Measurements from ENCODE around the gene CDC42BPA.
"Not testable (repeated sequence)": the region's sequence is repeated elsewhere in the genome, so short reads cannot be mapped to it uniquely, and the experiment has no call there.

Gene CDC42BPA

DNA sequence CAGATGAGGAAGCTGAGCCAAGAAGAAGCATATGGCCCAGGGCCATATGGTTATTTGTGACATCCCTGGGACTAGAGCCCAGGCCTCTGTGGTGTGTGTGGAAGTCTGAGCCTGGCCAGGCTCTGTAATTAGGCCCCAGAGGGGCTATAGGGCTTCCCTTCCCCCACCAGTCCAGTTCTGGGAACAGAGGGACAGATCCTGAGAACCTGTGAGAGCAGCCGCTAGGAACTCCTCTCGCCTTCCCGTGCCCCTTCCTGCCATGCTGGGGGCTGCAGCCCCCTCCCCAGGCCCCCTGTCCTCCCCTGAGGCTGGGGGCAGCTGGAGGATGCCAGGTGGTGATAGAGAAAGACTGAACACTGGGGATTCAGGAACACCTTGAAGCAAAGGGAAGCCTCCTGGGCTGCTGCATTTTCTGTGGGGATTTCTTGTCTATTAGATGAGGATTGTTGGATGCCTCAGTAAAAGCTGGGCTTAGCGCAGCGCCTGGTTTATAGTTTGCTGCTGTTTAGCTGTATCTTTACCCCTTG lies 344.9 kb downstream of the CDC42BPA start:
- in situ Hi-C loops (cut with HindIII; ENCODE audit: low sequenced_read_pairs): no loop called here

DNA sequence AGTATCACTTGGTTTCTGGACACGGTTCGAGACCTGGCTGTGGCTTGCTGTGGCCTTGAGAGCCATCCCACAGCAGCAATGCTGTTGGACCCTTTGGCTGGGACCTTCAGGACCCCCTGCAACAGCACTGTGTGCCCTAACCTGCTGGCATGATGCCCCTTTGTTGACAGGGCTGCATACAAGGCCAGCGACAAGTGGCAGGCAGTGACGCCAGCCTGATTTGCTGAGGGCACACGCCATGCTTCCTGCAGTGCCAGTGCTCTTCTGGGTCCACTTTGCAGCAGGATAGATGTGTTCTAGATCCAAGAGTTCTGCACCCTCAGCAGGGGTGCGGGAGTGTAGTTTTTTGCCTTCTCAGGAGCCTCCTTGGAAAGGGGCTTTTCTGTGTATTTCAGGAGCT lies 345.4 kb downstream of the CDC42BPA start:
- in situ Hi-C loops (cut with HindIII; ENCODE audit: low sequenced_read_pairs): no loop called here

DNA sequence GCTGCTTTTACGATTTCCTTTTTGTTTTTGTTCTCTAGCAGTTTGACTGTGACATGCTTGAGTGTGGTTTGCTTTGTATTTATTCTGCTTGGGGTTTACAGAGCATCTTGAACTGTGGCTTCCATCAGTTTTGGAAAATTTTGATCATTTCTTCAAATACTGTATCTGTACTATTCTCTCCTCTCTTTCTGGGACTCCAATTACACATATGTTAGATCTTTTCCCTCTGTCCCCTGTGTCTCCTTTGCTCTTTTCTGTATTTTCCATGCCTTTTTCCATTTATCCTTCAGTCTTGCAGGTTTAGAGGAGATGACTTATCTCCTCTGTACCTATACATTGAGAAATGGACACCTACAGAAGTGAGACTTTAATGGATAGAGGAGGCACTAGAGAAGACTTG lies 346.5 kb downstream of the CDC42BPA start:
- in situ Hi-C loops (cut with HindIII; ENCODE audit: low sequenced_read_pairs): no loop called here

DNA sequence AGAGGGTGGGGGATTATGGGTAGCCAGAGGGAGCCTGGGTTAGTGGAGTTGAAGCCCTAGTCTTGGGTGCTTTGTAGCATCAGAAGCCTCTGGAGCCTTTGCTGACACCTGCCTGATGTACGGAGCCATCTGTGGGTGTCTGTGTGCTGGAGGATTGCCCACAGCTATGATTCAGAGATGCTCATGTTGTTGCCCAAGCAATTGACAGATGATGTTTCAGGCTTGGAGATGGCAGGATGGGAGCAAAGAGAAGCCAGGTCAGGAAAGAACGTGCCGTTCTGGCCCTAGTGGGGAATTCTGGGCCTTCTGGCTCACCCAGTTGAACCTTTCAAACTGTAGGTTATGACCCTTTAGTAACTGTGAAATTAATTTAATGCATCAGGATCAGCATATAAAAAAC lies 350.6 kb downstream of the CDC42BPA start:
- in situ Hi-C loops (cut with HindIII; ENCODE audit: low sequenced_read_pairs): no loop called here

DNA sequence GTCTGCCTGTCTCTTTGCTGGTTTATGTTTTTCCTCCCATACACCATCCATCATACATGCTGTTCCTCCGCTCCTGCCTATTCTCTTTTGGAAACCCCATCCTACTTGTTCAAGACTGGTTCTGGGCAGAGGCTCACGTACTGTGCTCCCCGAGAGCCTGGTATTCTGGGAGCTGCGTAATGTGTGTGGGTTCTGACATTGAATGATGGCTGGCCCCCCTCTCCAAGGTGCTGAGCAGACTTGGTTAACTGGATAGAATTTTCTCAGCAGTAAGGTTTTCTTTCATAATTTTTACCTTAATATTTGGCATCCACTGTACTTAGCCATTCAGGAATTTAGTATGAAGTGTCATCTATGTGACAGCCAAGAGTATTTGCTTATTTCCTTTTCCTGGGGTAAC lies 351.6 kb downstream of the CDC42BPA start:
- in situ Hi-C loops (cut with HindIII; ENCODE audit: low sequenced_read_pairs): no loop called here

DNA sequence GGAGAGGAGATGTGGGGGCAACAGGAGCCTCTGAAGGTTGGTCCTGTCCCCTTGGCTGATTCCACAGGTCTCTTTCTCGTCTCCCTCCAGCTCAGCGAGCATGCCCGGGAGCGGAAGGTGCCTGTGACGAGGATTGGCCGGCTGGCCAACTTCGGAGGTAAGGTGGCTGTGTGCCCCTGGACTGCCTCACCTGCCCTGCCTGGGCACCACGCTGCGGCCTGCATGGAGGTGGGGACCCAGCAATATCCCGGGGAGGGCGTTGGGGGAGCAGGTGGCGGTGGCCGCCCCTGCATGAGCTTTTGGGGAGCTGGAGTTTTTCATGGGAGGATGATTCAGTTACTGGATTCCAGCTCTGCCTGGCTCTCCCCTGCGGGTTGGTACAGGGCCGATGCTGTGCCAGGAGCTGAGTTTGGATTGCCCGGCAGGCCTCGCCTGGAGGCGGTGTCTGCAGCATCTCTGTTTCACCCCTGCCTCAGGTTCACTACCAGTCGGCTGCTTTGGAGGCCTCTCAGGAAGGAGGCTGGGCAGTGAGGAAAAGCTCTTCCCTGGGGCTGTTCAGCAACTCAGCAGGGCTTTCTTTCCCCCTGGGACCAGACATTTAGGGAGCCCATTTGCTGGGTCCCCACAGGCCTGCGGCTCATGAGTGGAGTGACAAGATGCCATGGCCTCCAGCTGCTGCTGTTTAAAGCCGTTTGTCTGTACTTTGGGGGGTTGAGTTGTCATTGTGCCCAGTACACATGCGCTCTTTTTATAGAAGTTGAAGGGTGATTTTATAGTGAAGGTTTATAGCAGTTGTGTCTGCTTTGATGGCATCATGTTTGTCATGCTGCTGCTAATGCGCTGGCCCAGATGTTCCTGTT lies 352.5 kb downstream of the CDC42BPA start:
- in situ Hi-C loops (cut with HindIII; ENCODE audit: low sequenced_read_pairs): no loop called here

DNA sequence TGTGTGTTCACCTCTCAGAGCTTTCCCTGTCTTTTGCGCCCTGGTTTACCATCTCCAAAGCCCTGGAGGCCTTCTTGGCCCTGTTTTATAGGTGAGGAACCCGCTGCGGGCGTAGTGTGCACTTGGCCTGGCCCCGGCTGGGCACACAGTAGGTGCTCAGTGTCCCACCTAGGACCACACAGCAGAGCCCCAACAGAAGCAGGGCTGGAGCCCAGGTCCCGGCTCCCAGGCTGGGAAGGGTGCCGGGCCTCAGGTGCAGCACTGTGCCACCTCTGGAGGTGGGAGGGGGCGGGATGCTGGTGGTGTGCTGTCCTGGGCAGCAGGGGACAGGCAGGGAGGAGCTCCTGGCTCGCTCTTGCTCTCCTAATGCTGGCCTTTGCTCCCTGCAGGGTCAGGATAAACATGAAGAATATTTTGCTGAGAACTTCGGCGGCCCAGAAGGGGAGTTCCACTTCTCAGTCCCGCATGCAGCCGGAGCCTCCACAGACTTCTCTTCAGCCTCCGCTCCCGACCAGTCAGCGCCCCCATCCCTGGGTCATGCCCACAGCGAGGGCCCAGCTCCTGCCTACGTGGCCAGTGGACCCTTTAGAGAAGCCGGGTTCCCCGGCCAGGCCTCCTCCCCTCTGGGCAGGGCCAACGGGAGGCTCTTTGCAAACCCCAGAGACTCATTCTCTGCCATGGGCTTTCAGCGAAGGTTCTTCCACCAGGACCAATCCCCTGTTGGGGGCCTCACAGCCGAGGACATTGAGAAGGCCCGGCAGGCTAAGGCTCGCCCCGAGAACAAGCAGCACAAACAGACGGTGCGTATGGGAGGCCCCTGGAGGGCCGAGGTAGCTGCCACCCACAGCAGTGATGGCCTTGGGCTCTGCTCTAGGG lies 353.4 kb downstream of the CDC42BPA start:
- in situ Hi-C loops (cut with HindIII; ENCODE audit: low sequenced_read_pairs): no loop called here

DNA sequence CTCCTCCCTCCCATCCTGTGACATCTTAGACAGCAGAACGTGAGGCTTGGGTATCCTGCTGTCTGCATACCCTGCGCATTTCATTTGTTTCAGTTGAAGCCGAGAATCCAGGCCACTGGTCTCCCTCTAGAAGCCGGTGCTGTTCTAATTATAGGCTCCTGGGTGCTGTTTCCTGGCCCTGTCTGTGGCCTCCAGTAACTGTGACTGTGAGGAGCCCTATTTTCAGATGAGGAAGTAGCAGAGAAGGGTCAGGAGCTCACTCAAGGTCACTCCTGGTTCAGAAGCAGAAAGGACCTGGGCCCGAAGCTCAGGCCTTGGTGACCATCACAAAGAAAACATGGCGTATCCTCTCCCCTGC lies 354.2 kb downstream of the CDC42BPA start:
- in situ Hi-C loops (cut with HindIII; ENCODE audit: low sequenced_read_pairs): no loop called here

DNA sequence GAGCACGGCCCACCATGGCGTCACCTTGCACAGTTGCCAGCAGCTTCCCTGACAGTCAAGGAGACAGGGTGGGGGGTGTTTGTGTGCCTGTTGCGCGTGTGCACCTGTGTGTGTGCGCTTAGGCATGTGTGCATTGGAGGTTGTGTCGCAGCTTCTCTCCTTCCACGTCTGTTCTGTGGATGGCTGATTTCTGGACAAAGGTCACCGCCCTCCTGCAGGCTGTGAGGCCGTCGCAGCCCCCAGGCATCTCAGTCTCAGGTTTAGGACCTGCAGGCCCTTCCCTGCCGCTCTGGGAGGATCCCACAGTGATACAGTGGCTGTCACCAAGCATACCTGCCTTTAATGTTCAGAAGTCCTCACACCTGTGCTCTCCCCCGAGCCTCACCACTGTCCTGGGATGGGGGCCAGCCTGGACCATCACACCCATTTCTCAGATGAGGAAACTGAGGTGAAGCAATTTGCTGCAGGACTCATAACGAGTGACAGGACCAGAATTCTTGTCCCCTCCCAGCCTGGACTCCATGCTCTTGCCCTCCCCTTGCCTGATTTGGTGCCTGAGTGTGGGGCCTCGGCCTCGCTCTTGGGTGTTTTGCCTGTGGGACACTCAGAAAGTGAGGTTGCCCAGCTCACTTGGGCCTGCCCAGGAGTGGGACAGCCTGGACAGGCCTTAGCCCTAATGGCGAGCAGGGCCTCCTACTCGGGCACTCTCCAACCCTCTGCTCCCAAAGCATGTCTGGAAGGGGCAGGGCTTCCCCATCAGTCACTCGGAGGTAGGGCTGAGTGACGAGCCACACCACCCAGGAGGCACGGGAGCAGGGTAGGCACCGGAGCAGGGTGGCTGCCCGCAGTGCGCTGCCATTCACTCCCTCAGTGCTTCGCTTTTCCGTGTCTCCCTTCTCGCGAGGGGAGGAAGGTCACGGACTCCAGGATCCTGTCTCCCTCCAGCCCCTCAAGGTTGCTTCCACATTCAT lies 355.6 kb downstream of the CDC42BPA start:
- in situ Hi-C loops (cut with HindIII; ENCODE audit: low sequenced_read_pairs): no loop called here

DNA sequence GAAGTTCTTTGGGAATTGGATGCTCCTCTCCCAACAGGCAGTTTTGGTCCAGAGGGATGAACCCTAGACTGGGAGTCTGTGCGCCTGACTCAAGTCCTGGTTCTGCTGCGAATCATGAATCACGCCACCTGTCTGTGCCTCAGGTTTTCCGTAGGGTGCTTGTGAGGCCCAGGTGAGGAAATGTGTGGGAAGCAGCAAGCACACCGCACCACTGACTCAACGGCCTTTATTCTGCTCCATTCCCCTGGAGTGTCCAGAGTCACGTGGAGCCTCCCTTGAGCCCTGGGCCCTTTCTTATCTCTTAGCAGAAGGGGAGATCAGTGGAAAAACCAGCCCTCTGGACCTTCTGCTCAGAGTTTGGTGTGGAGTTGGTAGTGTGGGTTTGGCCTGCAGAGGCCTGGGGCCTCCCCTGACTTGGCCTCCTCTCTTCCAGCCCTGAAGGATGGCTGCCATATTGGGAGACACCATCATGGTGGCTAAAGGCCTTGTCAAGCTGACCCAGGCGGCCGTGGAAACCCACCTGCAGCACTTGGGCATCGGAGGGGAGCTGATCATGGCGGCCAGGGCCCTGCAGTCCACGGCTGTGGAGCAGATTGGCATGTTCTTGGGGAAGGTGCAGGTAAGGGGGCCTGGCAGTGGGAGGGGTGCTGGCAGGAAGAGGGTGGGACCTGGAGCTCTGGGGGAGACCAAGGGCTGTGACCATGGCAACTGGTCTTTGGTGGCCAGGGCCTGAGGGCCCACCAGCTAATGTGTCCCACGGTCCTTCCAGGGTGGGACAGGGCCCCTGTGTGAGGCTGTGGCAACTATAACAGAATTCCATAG lies 357.1 kb downstream of the CDC42BPA start:
- in situ Hi-C loops (cut with HindIII; ENCODE audit: low sequenced_read_pairs): no loop called here

DNA sequence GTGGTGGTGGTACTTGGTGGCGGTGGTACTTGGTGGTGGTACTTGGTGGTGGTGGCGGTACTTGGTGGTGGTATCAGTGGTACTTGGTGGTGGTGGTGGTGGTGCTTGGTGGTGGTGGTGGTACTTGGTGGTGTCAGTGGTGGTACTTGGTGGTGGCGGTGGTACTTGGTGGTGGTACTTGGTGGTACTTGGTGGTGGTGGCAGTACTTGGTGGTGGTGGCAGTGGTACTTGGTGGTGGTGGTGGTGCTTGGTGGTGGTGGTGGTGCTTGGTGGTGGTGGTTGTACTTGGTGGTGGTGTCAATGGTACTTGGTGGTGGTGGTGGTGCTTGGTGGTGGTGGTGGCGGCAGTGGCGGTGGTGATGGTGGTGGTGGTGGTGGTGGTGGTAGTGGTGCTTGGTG lies 358.0 kb downstream of the CDC42BPA start:
- in situ Hi-C loops (cut with HindIII; ENCODE audit: low sequenced_read_pairs): no loop called here

DNA sequence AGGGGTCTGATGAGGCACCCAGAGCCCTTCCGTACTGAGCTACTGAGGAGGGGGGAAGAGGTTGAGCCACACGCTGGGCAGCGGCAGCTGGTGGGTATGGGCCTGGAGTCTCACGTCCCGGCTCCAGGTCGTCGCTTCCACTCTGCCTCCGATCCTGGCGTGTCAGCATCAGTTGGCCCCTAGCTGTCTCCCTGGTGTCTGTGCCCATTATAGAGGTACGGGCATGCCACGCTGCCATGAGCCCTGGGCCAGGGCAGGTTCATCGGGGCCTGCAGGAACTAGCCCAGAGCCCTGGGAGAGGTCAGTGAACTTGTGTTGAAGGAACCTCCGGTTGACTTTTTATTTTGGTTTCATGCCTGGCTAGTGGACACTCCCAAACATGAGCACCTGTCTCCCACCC lies 360.0 kb downstream of the CDC42BPA start:
- in situ Hi-C loops (cut with HindIII; ENCODE audit: low sequenced_read_pairs): no loop called here

DNA sequence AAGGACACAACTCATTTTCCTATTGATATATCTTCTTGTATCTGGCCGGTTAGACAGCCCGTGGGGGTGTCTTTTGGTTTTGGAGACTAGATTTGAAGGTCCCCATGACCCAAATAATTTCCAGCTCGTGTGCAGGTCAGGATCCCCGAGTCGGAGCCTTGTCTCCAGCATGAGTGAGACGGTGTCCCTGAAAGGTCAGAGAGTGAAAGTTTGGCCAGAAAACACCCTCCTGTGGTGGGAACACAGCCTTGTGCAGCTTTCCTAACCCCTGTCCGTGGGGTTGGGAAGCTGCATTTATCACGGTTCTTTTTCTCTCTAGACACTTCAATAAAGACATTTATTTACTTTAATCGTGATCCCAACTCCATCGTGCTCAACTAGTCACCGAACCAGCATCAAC lies 360.6 kb downstream of the CDC42BPA start:
- in situ Hi-C loops (cut with HindIII; ENCODE audit: low sequenced_read_pairs): no loop called here

DNA sequence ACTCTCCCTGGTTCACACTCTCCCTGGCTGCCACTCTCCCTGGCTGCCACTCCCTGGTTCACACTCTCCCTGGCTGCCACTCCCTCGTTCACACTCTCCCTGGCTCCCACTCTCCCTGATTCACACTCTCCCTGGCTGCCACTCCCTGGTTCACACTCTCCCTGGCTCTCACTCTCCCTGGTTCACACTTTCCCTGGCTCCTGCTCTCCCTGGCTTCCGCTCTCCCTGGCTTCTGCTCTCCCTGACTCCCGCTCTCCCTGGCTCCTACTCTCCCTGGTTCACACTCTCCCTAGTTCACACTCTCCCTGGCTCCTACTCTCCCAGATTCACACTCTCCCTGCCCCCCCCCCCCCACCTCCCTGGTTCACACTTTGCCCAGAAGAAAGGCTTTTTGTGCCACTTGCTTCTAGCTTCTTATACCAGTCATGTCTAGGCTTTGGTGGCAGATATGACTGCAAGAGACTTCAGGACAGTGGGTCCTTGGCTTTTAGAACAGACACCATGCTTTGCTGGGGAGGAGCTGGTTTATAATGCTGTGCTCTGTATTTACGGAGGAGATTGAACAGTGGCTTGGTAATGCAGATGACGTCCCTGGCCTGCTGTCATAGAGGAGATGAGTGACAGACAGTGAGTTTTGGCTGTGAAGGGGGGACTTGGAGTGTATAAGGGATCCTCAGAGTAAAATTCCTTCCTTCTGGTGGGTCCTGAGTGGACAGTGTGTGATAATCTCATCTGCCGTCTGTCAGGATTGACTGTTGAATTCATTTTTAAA lies 361.2 kb downstream of the CDC42BPA start:
- in situ Hi-C loops (cut with HindIII; ENCODE audit: low sequenced_read_pairs): no loop called here

DNA sequence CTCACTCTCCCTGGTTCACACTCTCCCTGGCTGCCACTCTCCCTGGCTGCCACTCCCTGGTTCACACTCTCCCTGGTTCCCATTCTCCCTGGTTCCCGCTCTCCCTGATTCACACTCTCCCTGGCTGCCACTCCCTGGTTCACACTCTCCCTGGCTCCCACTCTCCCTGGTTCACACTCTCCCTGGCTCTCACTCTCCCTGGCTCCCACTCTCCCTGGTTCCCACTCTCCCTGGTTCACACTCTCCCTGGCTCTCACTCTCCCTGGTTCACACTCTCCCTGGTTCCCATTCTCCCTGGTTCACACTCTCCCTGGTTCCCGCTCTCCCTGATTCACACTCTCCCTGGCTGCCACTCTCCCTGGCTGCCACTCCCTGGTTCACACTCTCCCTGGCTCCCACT lies 362.4 kb downstream of the CDC42BPA start:
- in situ Hi-C loops (cut with HindIII; ENCODE audit: low sequenced_read_pairs): not testable (repeated sequence)

DNA sequence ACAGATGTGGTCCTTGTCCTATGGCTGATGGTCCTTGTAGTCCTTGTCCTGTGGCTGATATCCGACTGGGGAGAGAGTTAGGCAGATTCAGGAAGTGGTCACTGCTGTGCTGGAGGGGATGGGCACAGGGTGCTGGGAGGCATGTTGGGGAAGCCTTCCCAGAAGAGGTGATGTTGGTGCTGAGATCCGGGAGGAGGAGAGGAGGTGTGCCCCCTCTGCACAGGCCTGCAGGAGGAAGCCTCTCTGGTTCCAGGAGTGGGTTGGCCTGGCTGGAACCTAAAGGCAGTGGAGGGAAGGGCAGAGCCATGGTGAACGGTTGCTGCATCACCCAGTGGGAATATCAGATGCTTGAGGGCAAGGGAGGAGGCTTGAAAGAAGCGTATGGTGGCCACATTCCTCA lies 363.5 kb downstream of the CDC42BPA start:
- in situ Hi-C loops (cut with HindIII; ENCODE audit: low sequenced_read_pairs): no loop called here

DNA sequence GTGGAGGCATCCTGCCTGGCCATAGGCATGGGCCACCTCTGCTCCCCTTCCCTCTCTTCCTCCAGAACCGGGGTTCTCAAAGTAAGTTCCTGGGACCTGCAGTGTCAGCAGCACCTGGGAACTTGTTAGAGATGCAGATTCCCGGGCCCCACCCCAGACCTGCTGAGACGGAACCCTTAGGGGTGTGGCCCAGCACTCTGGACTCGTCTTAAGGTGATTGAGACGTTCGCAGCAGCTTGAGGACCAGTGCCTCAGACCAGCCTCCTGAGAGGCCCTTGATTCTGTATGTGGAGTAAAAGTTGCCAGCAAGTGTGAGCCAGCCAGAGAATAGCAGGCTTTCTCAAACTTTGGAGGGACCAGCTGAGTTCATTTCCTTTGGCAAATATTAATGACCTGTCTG lies 364.0 kb downstream of the CDC42BPA start:
- in situ Hi-C loops (cut with HindIII; ENCODE audit: low sequenced_read_pairs): no loop called here

DNA sequence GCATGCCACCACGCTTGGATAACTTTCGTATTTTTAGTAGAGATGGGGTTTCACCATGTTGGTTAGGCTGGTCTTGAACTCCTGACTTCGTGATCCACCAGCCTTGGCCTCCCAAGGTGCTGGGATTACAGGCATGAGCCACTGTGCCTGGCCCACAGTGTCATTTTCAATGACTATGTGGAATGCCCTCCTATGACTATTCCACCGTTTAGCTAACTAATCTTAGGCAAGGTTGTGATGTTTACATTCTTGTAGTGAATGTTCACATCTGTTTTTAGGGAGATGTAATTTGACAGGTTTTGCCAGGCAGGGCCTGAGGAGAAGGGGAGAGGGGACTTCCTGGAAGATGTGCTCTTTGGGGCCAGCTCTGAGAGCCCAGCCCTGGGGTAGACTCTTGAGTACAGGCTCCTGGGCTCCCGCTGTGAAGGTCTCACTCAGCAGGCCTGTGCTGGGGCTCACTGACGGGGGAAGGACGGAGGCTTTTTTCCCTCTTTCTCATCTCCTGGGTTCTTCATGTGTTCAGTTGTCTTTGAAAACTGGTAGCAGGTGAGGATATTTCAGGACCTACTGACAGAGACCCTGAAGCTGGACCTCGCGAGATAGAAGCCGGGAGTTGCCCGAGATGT lies 365.0 kb downstream of the CDC42BPA start:
- in situ Hi-C loops (cut with HindIII; ENCODE audit: low sequenced_read_pairs): no loop called here

DNA sequence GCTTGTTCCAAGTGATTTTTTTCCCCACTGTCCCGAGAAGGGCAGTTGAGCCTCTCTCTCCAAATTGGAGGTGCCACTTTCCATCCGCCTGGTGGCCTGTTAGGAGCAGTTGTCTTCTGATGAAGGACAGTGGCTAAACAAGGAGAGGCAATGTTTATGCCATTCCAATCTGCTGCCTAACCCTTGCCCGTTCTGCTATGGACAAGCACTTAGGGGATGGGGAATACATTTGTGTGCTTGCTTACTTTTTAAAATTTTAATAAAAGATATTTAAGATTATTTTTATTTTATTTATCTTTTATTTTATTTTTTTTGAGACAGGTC lies 366.2 kb downstream of the CDC42BPA start:
- in situ Hi-C loops (cut with HindIII; ENCODE audit: low sequenced_read_pairs): no loop called here
